ENCODE data around the gene ASZ1.

Gene ASZ1

DNA sequence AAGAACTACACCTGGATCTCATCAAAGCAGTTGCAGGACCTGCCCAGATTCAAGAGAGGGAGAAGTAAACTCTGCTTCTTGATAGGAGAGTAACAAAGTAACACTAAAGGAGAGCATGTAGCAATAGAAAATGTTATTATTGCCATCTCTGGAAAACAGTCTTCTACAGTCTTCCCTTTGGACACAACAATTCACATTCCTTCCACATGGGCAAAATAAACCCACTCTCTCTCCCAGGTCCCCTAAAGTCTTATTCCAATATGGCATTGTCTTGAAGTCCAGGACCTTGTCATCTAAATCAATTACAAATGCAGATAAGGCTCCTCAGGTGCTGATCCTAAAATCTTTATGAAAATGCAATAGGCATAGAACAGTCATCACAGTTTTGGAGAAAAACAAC, 94.1 kb downstream of the ASZ1 start:
- TF ChIP-seq POLR2AphosphoS5 (IDR thresholded peaks at IDR 0.05; ENCODE audit: low read depth), result no peak
- no peak for TF ChIP-seq GABPA (IDR thresholded peaks at IDR 0.05; ENCODE audit: low read depth)
- TF ChIP-seq, protein P1, sequence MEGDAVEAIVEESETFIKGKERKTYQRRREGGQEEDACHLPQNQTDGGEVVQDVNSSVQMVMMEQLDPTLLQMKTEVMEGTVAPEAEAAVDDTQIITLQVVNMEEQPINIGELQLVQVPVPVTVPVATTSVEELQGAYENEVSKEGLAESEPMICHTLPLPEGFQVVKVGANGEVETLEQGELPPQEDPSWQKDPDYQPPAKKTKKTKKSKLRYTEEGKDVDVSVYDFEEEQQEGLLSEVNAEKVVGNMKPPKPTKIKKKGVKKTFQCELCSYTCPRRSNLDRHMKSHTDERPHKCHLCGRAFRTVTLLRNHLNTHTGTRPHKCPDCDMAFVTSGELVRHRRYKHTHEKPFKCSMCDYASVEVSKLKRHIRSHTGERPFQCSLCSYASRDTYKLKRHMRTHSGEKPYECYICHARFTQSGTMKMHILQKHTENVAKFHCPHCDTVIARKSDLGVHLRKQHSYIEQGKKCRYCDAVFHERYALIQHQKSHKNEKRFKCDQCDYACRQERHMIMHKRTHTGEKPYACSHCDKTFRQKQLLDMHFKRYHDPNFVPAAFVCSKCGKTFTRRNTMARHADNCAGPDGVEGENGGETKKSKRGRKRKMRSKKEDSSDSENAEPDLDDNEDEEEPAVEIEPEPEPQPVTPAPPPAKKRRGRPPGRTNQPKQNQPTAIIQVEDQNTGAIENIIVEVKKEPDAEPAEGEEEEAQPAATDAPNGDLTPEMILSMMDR (IDR thresholded peaks at IDR 0.05; ENCODE audit: insufficient read depth, low read length), result no peak
- TF ChIP-seq, protein P2, sequence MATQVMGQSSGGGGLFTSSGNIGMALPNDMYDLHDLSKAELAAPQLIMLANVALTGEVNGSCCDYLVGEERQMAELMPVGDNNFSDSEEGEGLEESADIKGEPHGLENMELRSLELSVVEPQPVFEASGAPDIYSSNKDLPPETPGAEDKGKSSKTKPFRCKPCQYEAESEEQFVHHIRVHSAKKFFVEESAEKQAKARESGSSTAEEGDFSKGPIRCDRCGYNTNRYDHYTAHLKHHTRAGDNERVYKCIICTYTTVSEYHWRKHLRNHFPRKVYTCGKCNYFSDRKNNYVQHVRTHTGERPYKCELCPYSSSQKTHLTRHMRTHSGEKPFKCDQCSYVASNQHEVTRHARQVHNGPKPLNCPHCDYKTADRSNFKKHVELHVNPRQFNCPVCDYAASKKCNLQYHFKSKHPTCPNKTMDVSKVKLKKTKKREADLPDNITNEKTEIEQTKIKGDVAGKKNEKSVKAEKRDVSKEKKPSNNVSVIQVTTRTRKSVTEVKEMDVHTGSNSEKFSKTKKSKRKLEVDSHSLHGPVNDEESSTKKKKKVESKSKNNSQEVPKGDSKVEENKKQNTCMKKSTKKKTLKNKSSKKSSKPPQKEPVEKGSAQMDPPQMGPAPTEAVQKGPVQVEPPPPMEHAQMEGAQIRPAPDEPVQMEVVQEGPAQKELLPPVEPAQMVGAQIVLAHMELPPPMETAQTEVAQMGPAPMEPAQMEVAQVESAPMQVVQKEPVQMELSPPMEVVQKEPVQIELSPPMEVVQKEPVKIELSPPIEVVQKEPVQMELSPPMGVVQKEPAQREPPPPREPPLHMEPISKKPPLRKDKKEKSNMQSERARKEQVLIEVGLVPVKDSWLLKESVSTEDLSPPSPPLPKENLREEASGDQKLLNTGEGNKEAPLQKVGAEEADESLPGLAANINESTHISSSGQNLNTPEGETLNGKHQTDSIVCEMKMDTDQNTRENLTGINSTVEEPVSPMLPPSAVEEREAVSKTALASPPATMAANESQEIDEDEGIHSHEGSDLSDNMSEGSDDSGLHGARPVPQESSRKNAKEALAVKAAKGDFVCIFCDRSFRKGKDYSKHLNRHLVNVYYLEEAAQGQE (IDR thresholded peaks at IDR 0.05; ENCODE audit: insufficient replicate concordance, low read depth), result no peak
- TF ChIP-seq SPI1 (IDR thresholded peaks at IDR 0.05; ENCODE audit: borderline replicate concordance, low read depth), result no peak
- H3K27me3 ChIP-seq (ENCODE audit: insufficient read depth, poor library complexity, severe bottlenecking), result no peaks in the 10 kb centered on the region
- H3K4me3 ChIP-seq (replicated peaks; ENCODE audit: insufficient read depth, low read length), result no peak overlapping the region
- no peak overlapping the region for H3K27ac ChIP-seq (replicated peaks)
- DNase-seq (ENCODE audit: low read depth in 1 of 2, low spot score in 1 of 2), result no peak

DNA sequence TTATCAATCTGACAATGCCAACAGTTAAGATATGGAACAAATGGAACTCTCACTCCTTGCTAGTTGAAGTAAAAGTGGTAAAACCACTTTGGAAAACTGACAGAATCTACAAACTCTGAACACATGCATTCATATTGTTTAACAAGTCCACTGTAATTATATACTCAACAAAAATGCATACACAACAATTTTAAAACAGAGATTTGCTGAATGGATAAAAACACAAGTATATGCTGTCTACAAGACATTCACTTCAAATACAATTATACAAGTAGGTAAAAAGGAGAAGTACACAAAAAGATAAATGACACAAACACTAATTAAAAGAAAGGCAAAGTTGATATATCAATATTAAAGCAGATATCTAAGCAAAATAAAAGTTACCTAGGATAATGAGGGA, 95.3 kb downstream of the ASZ1 start:
- TF ChIP-seq, protein P1 (IDR thresholded peaks at IDR 0.05; ENCODE audit: insufficient read depth, low read length), result no peak
- no peak for TF ChIP-seq SPI1 (IDR thresholded peaks at IDR 0.05; ENCODE audit: borderline replicate concordance, low read depth)
- no peak for TF ChIP-seq GABPA (IDR thresholded peaks at IDR 0.05; ENCODE audit: low read depth)
- no peak for TF ChIP-seq POLR2AphosphoS5 (IDR thresholded peaks at IDR 0.05; ENCODE audit: low read depth)
- TF ChIP-seq, protein P2 (IDR thresholded peaks at IDR 0.05; ENCODE audit: insufficient replicate concordance, low read depth), result no peak
- Histone ChIP-seq H3K27ac (replicated peaks) (no peak overlapping the region), H3K4me3 (replicated peaks; ENCODE audit: insufficient read depth, low read length) (no peak overlapping the region), H3K27me3 (ENCODE audit: insufficient read depth, poor library complexity, severe bottlenecking) (no peaks in the 10 kb centered on the region)
- no peak for DNase-seq (ENCODE audit: low read depth in 1 of 2, low spot score in 1 of 2)

DNA sequence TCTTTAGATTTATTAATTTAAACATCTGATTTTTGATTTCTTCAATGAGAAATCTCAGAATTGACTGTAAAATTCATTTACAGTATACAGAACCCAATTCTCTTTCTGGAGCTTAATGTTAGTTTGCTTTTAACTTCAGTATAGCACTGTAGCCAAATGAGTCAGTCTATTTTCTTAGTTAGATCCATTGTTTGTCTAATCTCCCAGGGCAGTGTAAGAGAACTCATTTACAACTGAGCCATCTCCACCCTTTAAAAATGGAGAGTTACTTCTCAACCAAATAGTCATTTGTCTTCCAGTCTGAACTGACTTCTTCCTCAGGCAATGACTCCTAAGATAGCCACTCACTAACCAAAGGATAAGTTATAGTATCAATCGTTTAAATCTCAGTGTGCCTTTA, 101.5 kb downstream of the ASZ1 start:
- peaks cover 49% of the 10 kb centered on the region for H3K27me3 ChIP-seq (ENCODE audit: insufficient read depth, poor library complexity, severe bottlenecking)
- no peak for DNase-seq (ENCODE audit: low read depth in 1 of 2, low spot score in 1 of 2)
- TF ChIP-seq SPI1 (IDR thresholded peaks at IDR 0.05; ENCODE audit: borderline replicate concordance, low read depth) (no peak), POLR2AphosphoS5 (IDR thresholded peaks at IDR 0.05; ENCODE audit: low read depth) (no peak), GABPA (IDR thresholded peaks at IDR 0.05; ENCODE audit: low read depth) (no peak)
- TF ChIP-seq, protein P2 (IDR thresholded peaks at IDR 0.05; ENCODE audit: insufficient replicate concordance, low read depth), result no peak
- TF ChIP-seq, protein P1 (IDR thresholded peaks at IDR 0.05; ENCODE audit: insufficient read depth, low read length), result no peak

More for the DNA sequence above, 101.5 kb downstream of the ASZ1 start:
- no peak overlapping the region for H3K4me3 ChIP-seq (replicated peaks; ENCODE audit: insufficient read depth, low read length)
- H3K27ac ChIP-seq (replicated peaks), result no peak overlapping the region

Measured in HL-60 (cell line).